Natural killer cell (primary cell): Measurements from ENCODE around the gene KIF21B. TPM values are rescaled to one million over a fixed set of nuclear protein-coding genes. Genes with fewer than 3 reads are reported as not detected.
"Not testable (repeated sequence)": the region's sequence is repeated elsewhere in the genome, so short reads cannot be mapped to it uniquely, and the experiment has no call there.

ENCODE experiments used
- ATAC-seq, 3 donors: fragments of 150-1000 bp in 2 of 3; fragments of 200-7000 bp in 1 of 3; cut with Tn5 transposase; 1 replicate in 1 of 3; 2 replicates in 2 of 3; pipeline ENCODE4 v1.10.0; 2021; ENCODE audit warnings: mild to moderate bottlenecking in 2 of 3, moderate library complexity in 2 of 3
- DNase-seq, 2 donors: peaks; one replicate each; pipeline versions ENCODE4 v3.0.0 to v3.0.0-alpha.2; 2013 to 2021; ENCODE audit warnings: mixed read lengths in 1 of 2
- H3K27ac ChIP-seq: one replicate; pipeline ENCODE4 v1.5.1; 2013; ENCODE audit warnings: mild to moderate bottlenecking, low read length
- H3K27me3 ChIP-seq: one replicate; pipeline ENCODE4 v1.6.1; 2013; ENCODE audit warnings: low read length; ENCODE audit not compliant: control insufficient read depth, insufficient read depth
- H3K36me3 ChIP-seq: one replicate; pipeline ENCODE4 v1.6.1; 2013; ENCODE audit warnings: low read length; ENCODE audit not compliant: control insufficient read depth, insufficient read depth
- H3K4me1 ChIP-seq: one replicate; pipeline ENCODE4 v1.6.1; 2013; ENCODE audit warnings: low read length; ENCODE audit not compliant: control insufficient read depth, insufficient read depth
- H3K4me3 ChIP-seq: one replicate; pipeline ENCODE4 v1.5.1; 2013; ENCODE audit warnings: low read length
- H3K9me3 ChIP-seq: one replicate; pipeline ENCODE4 v1.6.1; 2013; ENCODE audit warnings: low read length; ENCODE audit not compliant: control insufficient read depth, insufficient read depth
- H3K27ac Mint-ChIP-seq, 2 donors: one replicate each; pipeline ENCODE4 v1.8.0; 2022; ENCODE audit warnings: mild to moderate bottlenecking in 2 of 2, mixed read lengths in 2 of 2, moderate library complexity in 1 of 2
- H3K27me3 Mint-ChIP-seq, 2 donors: one replicate each; pipeline ENCODE4 v1.8.0; 2022; ENCODE audit warnings: low read depth in 2 of 2, mixed read lengths in 2 of 2
- H3K36me3 Mint-ChIP-seq: one replicate; pipeline ENCODE4 v1.8.0; 2022; ENCODE audit warnings: mixed read lengths
- H3K4me1 Mint-ChIP-seq, 2 donors: one replicate each; pipeline ENCODE4 v1.8.0; 2022; ENCODE audit warnings: mixed read lengths in 2 of 2
- H3K4me3 Mint-ChIP-seq: one replicate; pipeline ENCODE4 v1.8.0; 2022; ENCODE audit warnings: mild to moderate bottlenecking, moderate library complexity, mixed read lengths
- H3K9me3 Mint-ChIP-seq, 2 donors: one replicate each; pipeline ENCODE4 v1.8.0; 2022; ENCODE audit warnings: mixed read lengths in 2 of 2
- CTCF ChIP-seq: fragments of 200-600 bp; IDR thresholded peaks from one replicate; pipeline ENCODE4 v1.8.0; 2022; ENCODE audit warnings: antibody characterized with exemption
- WGBS: methylation state at CpG from one replicate; pipeline ENCODE4 v1.1.7; 2013; ENCODE audit warnings: missing lambda C conversion rate; ENCODE audit not compliant: insufficient coverage; 5-methylcytosine and 5-hydroxymethylcytosine counted together
- intact Hi-C: fragments of 100-400 bp; cut with micrococcal nuclease; formaldehyde crosslinking; loops from one replicate; pipeline ENCODE4 v1.14.2; 2022
- total RNA-seq, 4 donors: library from RNA; stranded (reverse); fragments of 120-200 nt in 1 of 4; gene quantifications; one replicate each; pipeline versions ENCODE4 v1.2.3 to v1.2.4, GENCODE V29; 2013 to 2022

Gene KIF21B
- total RNA-seq, 3 donors from 2014 or later (not counting 1 experiment from before 2014, with no cell fraction given), result 102 to 129 (median 126) TPM

- no peaks in the 10 kb centered on the region for H3K27me3 Mint-ChIP-seq
- no peak for DNase-seq
- Histone ChIP-seq H3K27me3 (no peaks in the 10 kb centered on the region), H3K27ac (no peak overlapping the region), H3K4me3 (no peak overlapping the region), H3K36me3 (peaks cover 22% of the 10 kb centered on the region), H3K4me1 (peaks cover 14% of the 10 kb centered on the region), H3K9me3 (no peaks in the 10 kb centered on the region)
- no peaks in the 10 kb centered on the region for H3K9me3 Mint-ChIP-seq
- H3K4me1 Mint-ChIP-seq, result peaks cover 14 to 30% of the 10 kb centered on the region in 2 donors
- WGBS, result 89% methylated on average over 9 of the region's 11 CpGs
- peak overlapping the region; percentile 16 to 80 for H3K27ac Mint-ChIP-seq
- TF ChIP-seq CTCF, result no peak
- ATAC-seq, result no peak
- H3K36me3 Mint-ChIP-seq, result no peaks in the 10 kb centered on the region
- no peak overlapping the region for H3K4me3 Mint-ChIP-seq
- intact Hi-C loops, result no loop called here
These were observed 55.6 kb downstream of the KIF21B start for GRCh38 chr1:200967693-200968468.

GRCh38 chr1:200966934-200967333 lies 56.6 kb downstream of the KIF21B start:
- DNase-seq (no peak), ATAC-seq (no peak)
- Histone ChIP-seq H3K4me3 (no peak overlapping the region), H3K36me3 (peaks cover 14% of the 10 kb centered on the region), H3K4me1 (peaks cover 11% of the 10 kb centered on the region), H3K27me3 (no peaks in the 10 kb centered on the region), H3K9me3 (no peaks in the 10 kb centered on the region), H3K27ac (no peak overlapping the region)
- Mint-ChIP-seq H3K9me3 (no peaks in the 10 kb centered on the region), H3K27ac (peak overlapping the region; percentile 16 to 80), H3K4me3 (no peak overlapping the region), H3K36me3 (no peaks in the 10 kb centered on the region), H3K4me1 (peaks cover 14 to 27% of the 10 kb centered on the region in 2 donors), H3K27me3 (no peaks in the 10 kb centered on the region)
- no peak for TF ChIP-seq CTCF
- 94% methylated on average over 1 of the region's 2 CpGs for WGBS
- intact Hi-C loops, result no loop called here

GRCh38 chr1:200965111-200965805 lies 58.3 kb downstream of the KIF21B start:
- Histone ChIP-seq H3K27ac (no peak overlapping the region), H3K4me3 (no peak overlapping the region), H3K4me1 (peaks cover 7% of the 10 kb centered on the region), H3K9me3 (no peaks in the 10 kb centered on the region), H3K36me3 (no peaks in the 10 kb centered on the region), H3K27me3 (no peaks in the 10 kb centered on the region)
- peaks cover 9 to 14% of the 10 kb centered on the region in 2 donors for H3K4me1 Mint-ChIP-seq
- WGBS, result 64% methylated on average over 6 of the region's 6 CpGs
- no peaks in the 10 kb centered on the region for H3K27me3 Mint-ChIP-seq
- H3K27ac Mint-ChIP-seq, result peak overlapping the region; percentile 53 to 79
- TF ChIP-seq CTCF, result no peak
- no peaks in the 10 kb centered on the region for H3K36me3 Mint-ChIP-seq
- no peak overlapping the region for H3K4me3 Mint-ChIP-seq
- ATAC-seq (no peak), DNase-seq (no peak)
- no peaks in the 10 kb centered on the region for H3K9me3 Mint-ChIP-seq
- intact Hi-C loops, result no loop called here

- H3K9me3 ChIP-seq, intact Hi-C loops, ATAC-seq, H3K4me3 ChIP-seq, H3K27me3 Mint-ChIP-seq, H3K4me1 Mint-ChIP-seq, H3K36me3 ChIP-seq, H3K27me3 ChIP-seq, DNase-seq, H3K4me1 ChIP-seq, H3K9me3 Mint-ChIP-seq, H3K27ac ChIP-seq, H3K36me3 Mint-ChIP-seq, H3K4me3 Mint-ChIP-seq: not testable (repeated sequence)
- peak overlapping the region in 1 of 2 donors; percentile 69 for H3K27ac Mint-ChIP-seq
- WGBS, result 95% methylated on average over 9 of the region's 11 CpGs
These were observed 59.6 kb downstream of the KIF21B start for GRCh38 chr1:200963888-200964287.
